Uterus (tissue), 2 donors: Measurements from ENCODE around the gene COL4A6.

ENCODE experiments used
- POLR2A ChIP-seq, 2 donors: fragments of 450-650 bp; IDR thresholded peaks; one replicate each; pipeline ENCODE4 v1.6.1; 2016; ENCODE audit warnings: antibody characterized with exemption in 2 of 2, mild to moderate bottlenecking in 1 of 2, moderate library complexity in 1 of 2
- TF ChIP-seq, protein P1 (sequence below), 4 experiments: fragments of 200-600 bp in 2 of 4; fragments of 450-650 bp in 2 of 4; sonication (generic) in 2 of 4; IDR thresholded peaks; one replicate each; pipeline ENCODE4 v1.5.1; 2016 to 2019; ENCODE audit warnings: antibody characterized with exemption in 4 of 4, mild to moderate bottlenecking in 2 of 4, moderate library complexity in 1 of 4

DNA sequence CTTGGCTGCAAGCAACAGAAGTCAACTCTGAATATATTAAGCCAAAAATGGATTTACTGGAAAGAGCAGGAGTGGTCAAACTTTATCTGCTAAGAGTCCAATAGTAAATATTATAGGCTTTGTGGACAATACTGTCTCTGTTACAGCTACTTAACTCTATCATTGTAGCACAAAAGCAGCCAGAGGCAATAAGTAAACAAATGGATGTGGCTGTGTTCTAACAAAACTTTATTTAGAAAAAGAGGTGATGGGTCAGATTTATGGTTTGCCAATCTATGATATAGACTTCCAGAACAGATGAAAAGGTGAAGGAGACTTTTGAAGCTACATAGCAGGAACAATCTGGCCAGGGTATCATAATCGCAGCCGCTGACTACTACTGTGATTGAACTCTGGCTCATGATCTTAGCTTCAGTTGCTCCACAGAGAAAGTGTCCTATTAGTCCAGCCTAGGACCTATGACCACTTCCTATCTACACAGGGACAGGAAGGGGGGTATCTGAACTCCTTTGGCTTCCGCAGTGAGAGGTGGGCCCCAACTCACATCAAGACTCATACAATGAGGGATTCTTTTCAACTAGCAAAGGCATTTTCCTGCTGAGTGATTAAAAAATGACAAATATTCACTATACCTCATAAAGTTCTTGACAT, 191.8 kb downstream of the COL4A6 start:
- TF ChIP-seq, protein P1, sequence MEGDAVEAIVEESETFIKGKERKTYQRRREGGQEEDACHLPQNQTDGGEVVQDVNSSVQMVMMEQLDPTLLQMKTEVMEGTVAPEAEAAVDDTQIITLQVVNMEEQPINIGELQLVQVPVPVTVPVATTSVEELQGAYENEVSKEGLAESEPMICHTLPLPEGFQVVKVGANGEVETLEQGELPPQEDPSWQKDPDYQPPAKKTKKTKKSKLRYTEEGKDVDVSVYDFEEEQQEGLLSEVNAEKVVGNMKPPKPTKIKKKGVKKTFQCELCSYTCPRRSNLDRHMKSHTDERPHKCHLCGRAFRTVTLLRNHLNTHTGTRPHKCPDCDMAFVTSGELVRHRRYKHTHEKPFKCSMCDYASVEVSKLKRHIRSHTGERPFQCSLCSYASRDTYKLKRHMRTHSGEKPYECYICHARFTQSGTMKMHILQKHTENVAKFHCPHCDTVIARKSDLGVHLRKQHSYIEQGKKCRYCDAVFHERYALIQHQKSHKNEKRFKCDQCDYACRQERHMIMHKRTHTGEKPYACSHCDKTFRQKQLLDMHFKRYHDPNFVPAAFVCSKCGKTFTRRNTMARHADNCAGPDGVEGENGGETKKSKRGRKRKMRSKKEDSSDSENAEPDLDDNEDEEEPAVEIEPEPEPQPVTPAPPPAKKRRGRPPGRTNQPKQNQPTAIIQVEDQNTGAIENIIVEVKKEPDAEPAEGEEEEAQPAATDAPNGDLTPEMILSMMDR (IDR thresholded peaks at IDR 0.05): no peak
- TF ChIP-seq POLR2A (IDR thresholded peaks at IDR 0.05): no peak
